CD4-positive, alpha-beta T cell treated with Interleukin-6 at 100 ng/mL for 8 hours (primary cell): ENCODE results near the gene NUDT16.
A peak's percentile ranks its signal among the peaks of the same experiment; 100 is the strongest.
"Not testable (repeated sequence)": the region's sequence is repeated elsewhere in the genome, so short reads cannot be mapped to it uniquely, and the experiment has no call there.

Experiments
- DNase-seq: peaks from one replicate; pipeline ENCODE4 v3.0.0-alpha.2; 2020; ENCODE audit warnings: mixed read lengths, low spot score

The NUDT16 gene

DNA sequence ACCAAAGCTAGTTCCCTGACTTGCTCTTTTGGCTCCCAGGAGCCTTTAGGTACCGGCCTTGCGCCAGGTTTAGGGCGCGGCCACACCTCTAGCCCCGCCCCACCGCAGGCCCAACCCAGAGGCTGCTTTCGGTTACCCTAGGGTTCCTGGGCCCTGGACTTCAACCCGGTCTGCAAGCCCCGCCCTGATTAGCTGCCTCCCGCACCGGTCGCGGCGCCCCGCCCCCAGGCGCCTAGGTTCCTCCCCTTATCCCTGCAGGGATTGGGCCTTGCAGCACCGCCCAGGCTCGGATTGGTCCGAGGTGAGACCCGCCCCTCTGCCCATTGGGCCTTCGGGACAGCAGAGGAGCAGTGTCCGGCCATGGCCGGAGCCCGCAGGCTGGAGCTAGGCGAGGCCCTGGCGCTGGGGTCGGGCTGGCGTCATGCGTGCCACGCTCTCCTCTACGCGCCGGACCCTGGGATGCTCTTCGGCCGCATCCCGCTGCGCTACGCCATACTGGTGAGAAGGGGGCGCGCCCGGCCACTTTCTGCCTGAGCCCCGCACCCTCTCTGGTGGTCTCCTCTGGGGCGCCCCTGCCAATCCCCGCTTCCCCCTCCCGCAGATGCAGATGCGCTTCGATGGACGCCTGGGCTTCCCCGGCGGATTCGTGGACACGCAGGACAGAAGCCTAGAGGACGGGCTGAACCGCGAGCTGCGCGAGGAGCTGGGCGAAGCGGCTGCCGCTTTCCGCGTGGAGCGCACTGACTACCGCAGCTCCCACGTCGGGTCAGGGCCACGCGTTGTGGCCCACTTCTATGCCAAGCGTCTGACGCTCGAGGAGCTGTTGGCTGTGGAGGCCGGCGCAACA lies at the start of gene NUDT16:
Gene NUDT16, plus strand, starts transcription at position 330 of the 847 bp plus-strand sequence. Its CDS starts 31 bp downstream, at position 361.
- DNase-seq = peak; percentile 97

GRCh38 chr3:131338948-131339640 lies 42.5 kb upstream of the NUDT16 start:
- DNase-seq = no peak

DNA sequence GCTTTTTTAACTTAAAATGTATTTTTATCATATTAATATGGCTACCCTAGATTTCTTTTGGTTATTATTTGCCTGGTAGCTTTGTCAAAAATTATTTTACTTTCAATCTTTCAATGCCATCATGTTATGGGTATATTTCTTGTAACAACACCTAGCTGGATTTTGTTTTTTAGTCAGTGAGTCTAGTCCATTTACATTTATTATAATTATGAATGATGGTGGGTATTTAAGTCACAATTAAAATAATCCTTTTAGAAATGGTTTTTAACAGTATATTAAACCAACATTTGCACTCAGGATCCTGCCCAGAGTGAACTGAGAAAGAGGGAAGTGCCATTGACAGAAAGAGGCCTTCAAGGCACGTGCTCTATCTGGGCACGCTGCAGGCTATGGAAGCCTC lies 39.8 kb upstream of the NUDT16 start:
- DNase-seq = no peak

- DNase-seq = no peak
These were observed 32.7 kb upstream of the NUDT16 start for GRCh38 chr3:131348911-131349310.

GRCh38 chr3:131349454-131349853 lies 32.1 kb upstream of the NUDT16 start:
- DNase-seq = no peak

DNA sequence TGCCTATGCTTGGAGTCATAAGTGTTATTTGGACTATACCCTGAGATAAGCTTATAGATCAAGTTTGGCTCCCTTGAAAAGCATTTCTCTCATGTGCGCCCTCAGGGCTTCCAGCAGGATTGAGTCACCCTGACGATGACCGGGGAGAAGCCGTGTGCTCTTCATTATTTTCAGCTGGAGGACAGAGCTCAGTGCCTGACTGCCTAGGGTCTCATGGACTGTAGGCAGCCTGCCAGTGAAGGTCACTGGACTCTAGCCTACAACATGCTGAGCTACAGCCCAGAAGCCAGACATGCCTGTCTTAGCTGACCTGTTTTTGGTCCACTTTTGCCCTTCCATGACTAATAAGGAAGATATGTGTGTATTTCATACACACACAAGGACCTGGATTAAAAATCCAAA lies 31.6 kb upstream of the NUDT16 start:
- DNase-seq = no peak

- no peak for DNase-seq
These were observed 31.1 kb upstream of the NUDT16 start for GRCh38 chr3:131350506-131350905.

DNA sequence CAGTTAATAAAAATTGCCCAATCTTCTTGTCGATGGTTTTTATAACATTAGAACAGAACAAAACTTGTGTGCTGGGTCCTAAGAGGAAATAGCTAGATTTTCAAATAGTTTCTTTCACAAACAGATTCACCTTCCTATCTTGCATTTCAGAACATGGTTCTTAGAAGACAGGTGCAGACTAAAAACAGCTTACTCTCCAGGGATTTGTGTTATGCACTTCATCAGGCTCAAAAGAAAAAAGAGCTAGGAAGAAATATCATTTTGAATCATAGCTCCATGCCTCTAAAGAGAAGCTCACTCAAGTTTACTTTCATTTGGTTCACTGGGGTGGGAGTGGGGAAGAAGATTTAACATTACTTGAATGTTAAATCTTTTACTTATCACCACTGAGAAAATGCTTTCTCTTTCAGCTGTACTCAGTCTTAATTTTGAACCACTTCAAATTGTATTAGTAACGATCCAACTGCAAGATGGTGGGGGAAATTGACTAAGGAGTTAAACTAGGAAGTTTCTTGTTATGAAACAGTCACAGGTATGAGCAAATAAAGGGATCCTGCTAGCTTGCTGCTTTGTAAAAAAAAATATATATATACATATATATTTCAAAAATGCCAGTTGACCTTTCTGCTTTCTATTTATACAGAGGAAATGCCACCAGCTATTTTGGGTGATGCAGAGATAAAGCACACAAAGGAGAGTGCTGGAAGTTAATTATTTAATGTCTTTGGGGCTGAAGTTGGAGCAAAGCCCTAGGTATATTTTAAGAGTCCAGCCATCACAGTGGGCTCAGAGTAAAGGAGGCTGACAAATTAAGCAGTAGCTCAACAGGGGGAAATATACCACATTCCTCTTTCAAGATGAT lies 28.3 kb upstream of the NUDT16 start:
- DNase-seq = no peak

DNA sequence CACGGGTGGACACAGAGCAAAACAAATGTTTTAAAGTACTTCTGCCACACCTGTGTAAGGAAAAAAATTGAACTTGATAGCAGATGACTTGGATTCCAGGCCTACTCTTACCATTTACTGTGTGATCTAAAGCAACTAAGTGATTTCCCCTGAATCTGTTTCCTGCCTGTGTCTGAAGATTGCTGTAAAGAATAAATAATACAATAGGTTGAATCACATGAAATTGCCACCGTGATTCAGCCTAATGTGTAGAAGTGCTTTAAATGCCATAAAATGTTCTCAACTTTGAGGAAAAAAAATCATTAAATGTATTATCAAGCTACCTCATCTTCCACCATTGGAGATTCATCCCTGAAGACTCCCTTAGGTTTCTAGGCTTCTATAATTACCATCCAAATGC lies 27.6 kb upstream of the NUDT16 start:
- DNase-seq = no peak

GRCh38 chr3:131356006-131356595 lies 25.5 kb upstream of the NUDT16 start:
- DNase-seq = no peak

DNA sequence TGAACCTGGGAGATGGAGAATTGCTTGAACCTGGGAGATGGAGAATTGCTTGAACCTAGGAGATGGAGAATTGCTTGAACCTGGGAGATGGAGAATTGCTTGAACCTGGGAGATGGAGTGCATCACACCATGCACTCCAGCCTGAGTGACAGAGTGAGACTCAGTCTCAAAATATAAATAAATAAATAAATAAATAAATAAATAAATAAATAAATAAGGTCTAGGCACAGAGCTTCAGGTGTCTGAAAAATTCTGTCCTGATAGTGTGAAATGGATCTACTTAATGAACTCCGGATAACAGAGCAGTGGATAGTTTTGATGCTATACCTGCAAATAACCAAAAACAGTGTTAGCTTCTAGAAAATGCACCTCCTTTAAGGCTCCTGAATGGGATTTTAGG lies 24.3 kb upstream of the NUDT16 start:
- no peak for DNase-seq

DNA sequence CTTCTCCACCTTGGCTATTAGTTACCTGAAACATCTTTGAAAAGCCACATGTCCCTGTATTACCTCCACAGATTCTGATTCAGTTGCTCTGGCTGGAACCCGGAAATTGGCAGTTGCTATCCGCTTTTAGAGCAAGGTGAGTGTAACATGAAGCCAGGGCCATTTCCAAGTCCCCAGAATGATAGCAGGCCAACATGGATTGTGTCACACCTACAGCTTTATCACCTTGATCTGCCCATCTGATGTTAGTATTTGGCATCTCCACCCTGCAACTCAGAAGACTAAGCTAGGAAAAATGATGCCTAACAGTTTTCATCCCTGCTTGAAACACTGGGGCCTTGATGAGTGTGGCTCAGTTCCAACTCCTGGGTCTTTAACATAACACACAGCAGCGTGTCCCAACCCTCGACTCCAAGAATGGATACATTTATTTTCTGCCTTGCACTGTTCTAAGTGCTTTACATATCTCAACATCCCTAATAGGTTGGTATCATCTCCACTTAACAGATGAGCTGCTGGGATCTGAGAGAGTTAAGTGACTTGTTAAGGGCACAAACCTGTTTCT lies 21.3 kb upstream of the NUDT16 start:
- DNase-seq = no peak

- DNase-seq = not testable (repeated sequence)
These were observed 20.5 kb upstream of the NUDT16 start for GRCh38 chr3:131361066-131361463.

- DNase-seq = peak; percentile 11
These were observed 19.8 kb upstream of the NUDT16 start for GRCh38 chr3:131361464-131362421.

DNA sequence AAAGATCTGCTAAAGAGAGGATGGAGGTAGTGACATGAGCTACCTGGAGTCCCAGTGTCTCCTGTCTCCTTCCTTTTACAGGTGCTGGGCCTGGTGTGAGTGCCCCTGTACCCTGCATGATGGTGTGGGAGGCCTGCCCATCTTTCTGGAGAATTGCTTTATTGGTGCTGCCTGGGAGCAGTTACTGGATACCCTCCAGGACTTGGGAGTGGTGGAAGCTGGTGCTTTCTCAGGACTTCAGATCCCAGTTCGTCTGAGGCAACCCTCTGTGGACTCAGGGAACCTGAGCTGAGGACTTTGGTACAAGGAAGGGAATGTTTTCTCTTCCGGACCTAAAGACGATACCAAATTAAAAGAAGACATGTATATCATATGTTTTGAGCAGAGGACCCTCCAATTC lies 18.3 kb upstream of the NUDT16 start:
- DNase-seq = no peak

GRCh38 chr3:131370935-131371687 lies 10.5 kb upstream of the NUDT16 start:
- DNase-seq = no peak

DNA sequence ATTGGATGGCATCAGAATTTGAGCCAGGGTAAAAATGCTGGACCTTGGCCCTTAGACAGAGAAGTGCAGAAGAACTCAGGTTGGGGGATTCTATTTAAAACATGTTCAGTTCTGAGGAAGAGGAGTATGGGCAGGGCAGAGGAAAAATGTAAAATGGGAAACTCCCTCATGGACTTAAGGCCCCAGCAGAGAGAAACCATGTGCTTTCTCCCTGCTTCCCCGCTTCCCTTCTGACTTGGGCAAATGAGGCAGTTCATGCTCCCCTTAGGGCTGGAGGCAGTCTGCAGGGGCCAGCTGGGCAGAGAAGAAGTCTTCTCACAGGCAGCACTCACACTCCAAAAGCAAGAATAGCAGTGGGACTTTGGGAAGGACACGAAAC lies 9.9 kb upstream of the NUDT16 start:
- no peak for DNase-seq

DNA sequence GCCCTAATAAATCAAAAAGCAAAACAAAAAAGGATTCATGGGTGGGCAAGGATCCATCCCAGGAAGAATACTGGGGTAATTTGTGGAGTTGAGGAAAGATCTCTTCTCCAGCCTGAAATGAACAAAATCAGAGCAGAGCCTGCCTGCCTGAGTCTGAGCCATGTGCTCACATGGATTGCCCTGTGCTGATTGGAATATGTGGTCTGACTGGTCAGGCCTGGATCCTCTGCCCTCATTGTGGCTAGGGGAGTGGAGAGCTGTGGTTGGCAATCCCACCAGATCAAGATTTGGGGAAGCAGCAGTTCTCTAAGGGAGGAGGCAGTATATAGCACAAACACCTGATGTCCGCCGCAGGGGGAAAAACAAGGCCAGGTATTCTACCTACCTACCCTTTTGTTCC lies 6.8 kb upstream of the NUDT16 start:
- no peak for DNase-seq

DNA sequence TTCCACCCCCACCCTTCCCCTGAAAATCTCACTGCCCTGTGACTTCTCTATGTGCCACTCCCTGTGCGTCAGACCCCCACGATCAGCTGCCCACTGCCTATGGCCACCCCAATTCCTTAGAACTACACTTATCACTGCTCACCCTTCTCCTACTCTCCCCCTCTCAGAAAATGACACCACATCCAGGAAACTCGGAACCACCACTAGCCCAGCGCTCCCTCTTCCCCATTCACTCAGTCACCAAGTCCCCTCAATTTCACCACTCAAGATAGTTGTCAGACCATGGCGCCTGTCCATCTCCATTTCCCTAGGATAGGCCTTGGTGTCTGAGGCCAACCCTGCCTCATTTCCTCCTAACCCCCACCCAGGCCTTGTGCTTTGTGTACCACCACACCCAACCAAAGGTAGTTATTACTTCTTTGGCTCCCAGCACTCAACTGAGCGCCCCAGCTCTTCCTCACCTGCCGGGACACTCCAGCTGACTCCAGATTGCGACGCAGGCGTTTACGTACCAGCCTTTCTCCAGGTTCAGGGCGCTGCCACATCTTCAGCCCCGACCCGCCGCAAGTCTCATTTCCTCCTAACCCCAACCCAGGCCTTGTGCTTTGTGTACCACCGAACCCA lies 641 bp upstream of the NUDT16 start:
- not testable (repeated sequence) for DNase-seq
